Uterus (tissue), 2 donors: ENCODE measurements around the gene WNK3.

Experiments used
- CTCF ChIP-seq, 4 experiments: fragments of 200-600 bp in 2 of 4; fragments of 450-650 bp in 2 of 4; sonication (generic) in 2 of 4; IDR thresholded peaks; one replicate each; pipeline ENCODE4 v1.5.1; 2016 to 2019; ENCODE audit warnings: antibody characterized with exemption in 4 of 4, mild to moderate bottlenecking in 2 of 4, moderate library complexity in 1 of 4
- POLR2A ChIP-seq, 2 donors: fragments of 450-650 bp; IDR thresholded peaks; one replicate each; pipeline ENCODE4 v1.6.1; 2016; ENCODE audit warnings: antibody characterized with exemption in 2 of 2, mild to moderate bottlenecking in 1 of 2, moderate library complexity in 1 of 2

GRCh38 chrX:54178100-54178940, 179.5 kb downstream of the WNK3 start:
- TF ChIP-seq CTCF (IDR thresholded peaks at IDR 0.05) (no peak), POLR2A (IDR thresholded peaks at IDR 0.05) (no peak)
